Stimulated activated CD4-positive, alpha-beta T cell treated with anti-CD3 and anti-CD28 coated beads, TNF-alpha, amount 100 ng/mL, for 24 hours (primary cell): ENCODE measurements around the gene BCAS3.
"Not testable (repeated sequence)": the region's sequence is repeated elsewhere in the genome, so short reads cannot be mapped to it uniquely, and the experiment has no call there.

ENCODE experiments used
- DNase-seq, 3 experiments: peaks; one replicate each; pipeline ENCODE4 v3.0.0-alpha.2; 2020; ENCODE audit warnings: low read depth in 3 of 3

BCAS3 gene

DNA sequence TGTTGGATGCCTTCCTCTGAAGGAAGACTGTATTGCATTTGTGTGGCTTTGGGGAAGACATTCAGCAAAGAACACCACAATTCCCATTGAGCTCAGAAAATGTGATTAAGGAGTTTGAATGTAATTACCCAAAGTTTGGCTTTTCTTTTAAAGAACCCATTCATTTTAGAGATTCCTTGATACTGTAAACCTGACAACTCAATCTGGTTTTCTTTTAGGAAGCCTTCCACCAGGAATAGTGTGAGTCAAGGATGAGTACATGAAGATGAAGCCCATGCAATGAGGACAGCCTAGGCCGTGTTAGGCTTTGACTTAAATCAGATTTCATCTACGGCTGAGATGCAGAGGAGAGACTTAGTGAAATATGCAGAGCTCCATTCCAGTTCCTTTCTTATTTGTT is 450.3 kb downstream of the BCAS3 start:
- no peak for DNase-seq

DNA sequence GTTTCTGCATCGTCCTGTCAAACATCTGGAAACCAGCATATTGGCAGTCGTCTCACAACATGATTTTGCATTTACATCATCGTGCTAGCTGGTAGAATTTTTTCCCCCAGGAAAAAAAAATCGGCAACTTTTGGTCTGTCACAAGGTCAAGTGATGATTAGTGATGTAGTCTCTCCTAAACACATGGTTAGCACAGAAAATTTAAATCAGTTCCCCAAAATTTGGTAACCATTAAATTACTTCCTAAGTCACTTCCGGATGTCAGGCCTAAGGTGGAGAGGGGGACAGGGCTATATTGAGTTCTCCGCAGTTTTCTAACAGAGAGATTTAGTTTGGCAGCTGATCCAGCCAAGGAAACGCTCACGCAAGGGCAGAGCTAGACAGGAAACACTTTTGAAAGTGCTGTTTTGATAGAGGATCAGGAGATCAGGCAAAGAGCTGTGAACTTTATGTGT is 451.0 kb downstream of the BCAS3 start:
- DNase-seq = no peak

GRCh38 chr17:61129267-61130254 is 451.9 kb downstream of the BCAS3 start:
- DNase-seq = no peak

DNA sequence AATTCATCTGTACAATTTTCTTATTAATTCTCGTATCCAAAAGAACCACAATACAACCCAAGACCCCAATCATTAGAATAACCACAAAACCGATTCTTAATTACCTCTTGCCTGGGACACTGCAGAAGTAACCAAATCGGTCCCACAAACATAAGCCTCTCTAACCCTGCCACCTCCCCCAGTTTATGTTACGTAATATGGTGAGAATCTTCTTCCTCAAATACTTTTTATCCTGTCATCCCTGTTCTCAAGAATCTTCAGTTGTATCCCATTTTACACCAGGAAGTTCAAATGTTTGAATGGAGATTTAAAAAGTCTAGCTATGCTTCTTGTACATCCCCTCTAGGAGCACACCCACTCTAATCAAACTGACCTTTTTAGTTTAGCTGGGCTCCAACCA is 452.7 kb downstream of the BCAS3 start:
- no peak for DNase-seq

DNA sequence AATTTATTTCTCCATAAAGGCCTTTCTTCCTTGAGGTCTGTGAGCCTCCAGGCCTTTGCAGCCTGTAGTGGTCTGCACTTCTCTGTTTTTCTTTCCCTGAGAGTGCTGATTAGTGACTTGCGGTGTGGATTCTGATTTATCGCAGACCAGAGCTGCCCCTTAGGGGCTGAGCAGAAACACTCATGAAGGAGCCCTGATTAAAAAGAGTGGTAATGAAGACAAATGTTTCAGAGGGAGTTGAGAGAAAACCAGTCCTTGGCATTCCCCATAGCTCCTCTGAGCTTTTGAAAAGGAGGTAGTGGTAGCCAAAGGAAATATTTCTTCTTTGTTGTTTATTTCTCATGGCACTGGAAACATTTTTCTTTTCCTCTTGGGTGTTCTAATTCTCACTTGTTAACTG is 453.9 kb downstream of the BCAS3 start:
- DNase-seq = no peak

GRCh38 chr17:61132524-61132923 is 454.9 kb downstream of the BCAS3 start:
- no peak for DNase-seq

DNA sequence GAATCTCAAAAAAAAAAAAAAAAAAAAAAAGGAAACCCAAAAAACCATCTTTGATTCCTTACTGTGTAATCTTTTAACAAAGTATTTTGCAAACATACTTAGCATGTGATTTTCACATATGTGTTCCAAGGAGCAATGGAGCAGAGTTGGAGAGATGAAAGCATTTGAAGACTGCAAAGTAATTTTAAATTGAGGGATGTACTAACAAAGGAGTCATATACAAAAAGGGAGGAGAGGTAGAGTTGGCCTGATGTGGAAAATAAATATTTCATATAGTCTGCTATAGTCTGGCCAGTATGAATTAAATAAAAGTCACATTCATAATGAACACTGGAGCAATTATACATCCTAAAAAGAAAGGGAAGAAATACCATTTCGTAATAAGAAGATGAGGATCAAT is 456.2 kb downstream of the BCAS3 start:
- DNase-seq = no peak

GRCh38 chr17:61134551-61135235 is 457.0 kb downstream of the BCAS3 start:
- no peak for DNase-seq

DNA sequence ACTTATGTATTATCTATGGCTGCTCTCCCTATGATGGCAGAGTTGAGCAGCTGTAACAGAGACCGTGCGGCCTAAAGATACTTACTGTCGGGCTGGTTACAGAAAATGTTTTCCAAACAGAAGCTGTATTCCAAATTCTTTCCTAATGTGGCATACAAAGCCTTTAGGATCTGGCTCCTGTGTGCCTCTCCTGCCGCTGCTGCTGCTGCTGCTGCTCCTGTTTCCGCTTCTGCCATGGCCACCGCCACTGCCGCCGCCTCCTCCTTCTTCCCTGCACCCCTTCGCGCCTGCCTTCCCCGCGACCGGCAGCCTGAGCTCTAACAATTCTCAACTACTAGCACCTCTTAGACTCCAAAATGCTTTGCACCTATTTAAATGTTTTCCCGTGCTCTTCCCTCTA is 458.1 kb downstream of the BCAS3 start:
- no peak for DNase-seq

- no peak for DNase-seq
These were observed 458.6 kb downstream of the BCAS3 start for GRCh38 chr17:61136296-61136695.

DNA sequence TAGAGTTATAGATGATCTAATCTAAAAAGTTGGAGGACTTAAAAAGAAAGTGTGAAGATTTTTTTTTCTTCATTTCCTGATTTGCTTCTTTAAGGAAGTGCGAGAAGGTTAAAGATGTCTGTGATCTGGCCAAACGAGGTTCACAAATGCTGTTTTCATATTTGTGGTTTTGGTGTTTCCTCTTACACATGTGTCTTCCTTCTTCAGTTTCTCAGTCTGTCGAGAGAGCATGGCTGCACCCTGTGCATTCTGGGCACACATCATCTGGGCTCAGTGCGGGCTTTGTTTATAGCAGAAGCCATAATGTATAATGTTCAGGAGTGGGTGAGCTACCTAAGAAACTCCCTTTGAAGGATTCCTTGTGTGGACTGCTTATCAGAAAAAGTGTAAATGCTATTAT is 461.6 kb downstream of the BCAS3 start:
- DNase-seq = peak in 2 of 3 experiments; percentile 11 to 21

- no peak for DNase-seq
These were observed 462.6 kb downstream of the BCAS3 start for GRCh38 chr17:61140081-61140786.

DNA sequence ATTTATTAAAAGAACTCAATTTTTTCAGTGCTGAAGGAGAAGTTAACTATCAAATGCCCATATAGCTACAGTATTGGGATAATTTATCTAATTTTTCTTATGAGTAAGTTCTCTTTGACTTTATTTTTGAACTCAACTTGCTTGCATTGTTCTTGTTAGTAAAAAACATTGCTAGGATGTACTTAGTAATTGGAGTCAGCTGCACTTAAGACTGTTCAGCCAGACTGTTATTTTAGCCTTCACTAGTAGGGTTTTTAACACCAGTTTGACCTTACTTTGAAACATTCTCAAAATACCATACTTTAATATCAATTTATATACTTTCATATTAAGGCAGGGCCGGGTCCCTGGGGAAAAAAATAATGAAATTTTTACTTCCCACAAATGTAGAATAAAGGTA is 465.4 kb downstream of the BCAS3 start:
- no peak for DNase-seq

- no peak for DNase-seq
These were observed 466.5 kb downstream of the BCAS3 start for GRCh38 chr17:61144137-61144536.

DNA sequence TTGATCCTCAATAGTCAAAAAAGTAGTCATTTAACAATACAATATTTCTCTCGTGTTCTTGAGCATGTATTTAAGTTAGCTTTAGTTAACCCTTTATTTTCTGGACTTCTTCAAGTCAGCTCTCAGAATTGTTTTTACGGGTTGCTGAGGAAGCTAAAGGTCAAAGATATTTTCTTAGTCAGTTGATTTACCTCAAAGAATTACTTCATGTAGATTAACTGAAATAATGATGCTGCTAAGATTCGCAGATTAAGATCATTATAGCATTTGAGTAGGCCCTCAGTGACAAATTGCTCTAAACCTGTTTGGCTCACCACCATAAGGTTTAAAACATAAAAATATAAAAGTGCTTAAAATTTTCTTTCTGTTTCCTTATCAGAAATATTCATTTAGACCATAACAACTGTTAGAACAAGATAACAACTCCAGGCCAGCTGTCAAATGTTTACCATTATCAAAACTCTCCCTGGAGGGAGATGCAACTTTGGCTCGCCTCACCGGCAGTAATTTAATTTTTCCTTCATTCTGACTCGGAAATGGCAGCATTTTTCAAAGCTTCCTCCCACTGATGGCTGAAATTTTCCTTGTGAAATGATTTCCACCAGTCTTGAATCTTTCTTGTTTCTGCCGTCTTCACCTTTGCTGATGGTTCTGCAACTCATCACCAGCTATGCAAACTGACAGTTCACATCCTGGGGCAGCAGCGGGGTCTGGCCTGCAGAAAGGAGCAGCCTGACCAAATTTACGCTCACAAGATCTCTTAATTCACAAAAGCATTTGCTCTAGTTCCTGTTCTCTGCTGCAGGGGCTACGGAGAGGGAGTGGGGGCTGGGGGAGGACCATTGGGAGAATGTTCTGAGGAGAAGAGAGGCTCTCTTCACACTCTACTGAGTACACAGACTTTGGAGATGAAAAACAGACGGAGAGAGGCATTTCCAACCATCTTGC is 467.2 kb downstream of the BCAS3 start:
- no peak for DNase-seq

GRCh38 chr17:61146833-61147232 is 469.2 kb downstream of the BCAS3 start:
- DNase-seq = not testable (repeated sequence)

- no peak for DNase-seq
These were observed 471.6 kb downstream of the BCAS3 start for GRCh38 chr17:61149106-61149825.

- DNase-seq = no peak
These were observed 472.3 kb downstream of the BCAS3 start for GRCh38 chr17:61149862-61150362.

DNA sequence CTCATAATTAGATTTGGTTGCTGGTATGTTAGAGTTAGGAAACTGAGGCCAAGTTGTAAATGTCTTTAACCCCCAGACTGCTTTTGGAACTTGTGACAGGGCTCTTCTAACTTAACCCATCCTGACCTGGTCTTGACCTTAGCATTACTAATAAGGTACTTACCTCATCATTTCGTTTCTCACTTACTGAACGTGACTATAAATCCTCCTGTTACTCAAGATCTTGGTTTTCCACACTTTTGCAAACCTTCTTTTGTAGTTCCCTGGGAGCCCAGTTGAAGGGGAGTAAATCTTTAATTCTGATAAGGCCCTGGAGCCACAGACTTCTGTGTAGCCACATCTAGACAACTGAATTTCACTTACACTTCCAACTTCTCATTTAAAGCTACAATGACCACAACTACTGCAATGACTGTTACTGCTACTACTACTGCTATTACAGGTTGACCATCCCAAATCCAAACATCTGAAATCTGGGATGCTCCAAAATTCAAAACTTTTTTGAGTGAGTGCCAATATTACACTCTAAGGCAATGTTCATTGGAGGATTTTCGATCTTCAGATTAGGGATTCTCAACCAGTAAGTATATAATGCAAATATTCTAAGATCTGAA is 473.1 kb downstream of the BCAS3 start:
- no peak for DNase-seq

DNA sequence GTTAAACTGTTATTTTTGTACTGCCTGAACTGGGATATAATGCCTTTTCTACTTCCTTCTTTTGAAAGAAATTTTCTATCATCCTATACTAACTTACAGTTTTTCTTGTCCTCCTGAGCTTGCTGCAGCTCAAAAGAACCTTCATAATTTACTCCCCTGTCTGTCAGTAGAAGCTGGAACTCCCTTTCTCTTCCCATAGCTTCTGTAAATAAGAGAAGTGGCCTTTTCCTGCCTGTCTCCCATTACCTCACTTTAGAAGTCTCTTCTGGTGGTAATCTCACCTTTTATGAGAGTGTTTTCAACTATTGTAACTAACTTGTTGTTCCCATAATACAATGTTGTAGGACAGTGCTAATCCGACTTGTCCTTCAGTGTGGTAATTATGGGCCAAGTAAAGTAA is 475.2 kb downstream of the BCAS3 start:
- DNase-seq = no peak
